Neuron (in vitro differentiated cells): ENCODE results near the gene GAGE12J.
"Not testable (repeated sequence)": the region's sequence is repeated elsewhere in the genome, so short reads cannot be mapped to it uniquely, and the experiment has no call there.

Experiments
- H2AFZ ChIP-seq: one replicate; pipeline ENCODE4 v1.6.1; 2013; ENCODE audit warnings: low read depth, mild to moderate bottlenecking, inconsistent platforms, low read length, moderate library complexity
- H3K27me3 ChIP-seq: one replicate; pipeline ENCODE4 v1.6.1; 2013; ENCODE audit warnings: low read length; ENCODE audit not compliant: insufficient read depth
- H3K36me3 ChIP-seq: one replicate; pipeline ENCODE4 v1.6.1; 2013; ENCODE audit warnings: low read length; ENCODE audit not compliant: insufficient read depth
- H3K4me1 ChIP-seq: one replicate; pipeline ENCODE4 v1.6.1; 2013; ENCODE audit warnings: low read length; ENCODE audit not compliant: insufficient read depth
- H3K4me3 ChIP-seq: 2 replicates; pipeline ENCODE4 v1.5.1; 2013; ENCODE audit warnings: mild to moderate bottlenecking, low read length, moderate library complexity
- H3K9me3 ChIP-seq: one replicate; pipeline ENCODE4 v1.6.1; 2013; ENCODE audit warnings: low read length

The GAGE12J gene, protein sequence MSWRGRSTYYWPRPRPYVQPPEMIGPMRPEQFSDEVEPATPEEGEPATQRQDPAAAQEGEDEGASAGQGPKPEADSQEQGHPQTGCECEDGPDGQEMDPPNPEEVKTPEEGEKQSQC

DNA sequence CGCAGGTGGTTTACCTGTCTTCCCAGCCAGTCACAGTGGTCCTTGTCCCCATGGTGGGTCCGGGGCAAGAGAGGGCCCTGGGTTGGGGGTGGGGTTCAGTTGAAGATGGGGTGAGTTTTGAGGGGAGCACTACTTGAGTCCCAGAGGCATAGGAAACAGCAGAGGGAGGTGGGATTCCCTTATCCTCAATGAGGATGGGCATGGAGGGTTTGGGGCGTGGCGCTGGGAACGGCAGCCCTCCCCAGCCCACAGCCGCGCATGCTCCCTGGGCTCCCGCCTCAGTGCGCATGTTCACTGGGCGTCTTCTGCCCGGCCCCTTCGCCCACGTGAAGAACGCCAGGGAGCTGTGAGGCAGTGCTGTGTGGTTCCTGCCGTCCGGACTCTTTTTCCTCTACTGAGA lies at the start of gene GAGE12J:
GAGE12J (plus strand) TSS at position 301 of the 400 bp plus-strand sequence. CDS start 1,157 bp downstream, outside the sequence.
- H3K4me1 ChIP-seq, H3K9me3 ChIP-seq: not testable (repeated sequence)

DNA sequence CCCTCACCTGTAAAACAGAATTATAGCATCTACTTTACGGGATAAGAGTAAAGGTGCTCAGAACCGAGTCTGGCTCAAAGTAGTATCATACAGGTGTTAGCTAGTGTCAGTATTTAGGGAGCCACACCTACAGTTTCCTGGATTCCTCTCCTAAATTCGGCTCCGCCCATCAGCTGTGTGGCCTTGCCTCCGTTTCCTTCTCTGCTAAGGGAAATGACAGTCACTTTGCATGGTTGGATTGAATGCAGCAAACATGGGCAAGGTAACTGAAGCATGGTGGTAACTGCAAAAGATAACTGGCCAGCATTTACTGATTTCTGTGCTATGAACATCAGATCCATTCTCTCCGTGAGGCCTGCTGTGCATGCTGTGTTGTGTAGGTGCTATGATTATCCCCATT lies 49.4 kb upstream of the GAGE12J start:
- H2AFZ ChIP-seq = no peak overlapping the region

More for the DNA sequence above, at the start of gene GAGE12J:
- H3K27me3 ChIP-seq, H3K4me3 ChIP-seq, H3K36me3 ChIP-seq, H2AFZ ChIP-seq: not testable (repeated sequence)

DNA sequence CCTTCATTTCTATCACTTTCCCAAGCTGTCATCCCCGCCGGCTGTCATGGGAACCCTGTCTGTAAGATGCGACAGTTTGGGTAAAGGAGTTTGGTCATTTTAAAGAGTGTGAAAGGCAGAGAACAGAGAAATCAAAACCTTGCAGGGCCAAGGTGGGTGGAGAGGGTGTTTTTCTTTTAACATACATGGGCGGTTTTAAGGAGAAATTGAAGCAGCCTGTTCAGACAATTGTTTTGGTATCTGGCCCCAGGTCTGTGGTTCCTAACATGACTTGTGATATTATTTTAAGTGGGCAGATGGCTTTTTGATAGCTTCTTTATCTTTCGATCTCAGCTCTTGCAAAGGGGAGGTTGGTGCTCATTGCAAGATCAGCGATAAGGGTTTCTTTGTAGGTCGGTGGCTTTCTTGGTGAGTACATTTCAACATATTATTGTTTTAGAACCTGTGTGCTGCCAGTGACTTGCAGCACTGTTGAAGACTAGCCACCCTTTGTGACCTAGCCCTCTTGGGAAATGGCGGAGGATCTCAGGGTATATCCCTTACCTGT lies 48.6 kb upstream of the GAGE12J start:
- Histone ChIP-seq H3K27me3 (no peaks in the 10 kb centered on the region), H3K4me3 (no peak overlapping the region), H2AFZ (no peak overlapping the region)

More for the DNA sequence above, 49.4 kb upstream of the GAGE12J start:
- Histone ChIP-seq H3K4me1 (peaks cover 7% of the 10 kb centered on the region), H3K9me3 (no peaks in the 10 kb centered on the region), H3K36me3 (no peaks in the 10 kb centered on the region), H3K27me3 (no peaks in the 10 kb centered on the region), H3K4me3 (no peak overlapping the region)

DNA sequence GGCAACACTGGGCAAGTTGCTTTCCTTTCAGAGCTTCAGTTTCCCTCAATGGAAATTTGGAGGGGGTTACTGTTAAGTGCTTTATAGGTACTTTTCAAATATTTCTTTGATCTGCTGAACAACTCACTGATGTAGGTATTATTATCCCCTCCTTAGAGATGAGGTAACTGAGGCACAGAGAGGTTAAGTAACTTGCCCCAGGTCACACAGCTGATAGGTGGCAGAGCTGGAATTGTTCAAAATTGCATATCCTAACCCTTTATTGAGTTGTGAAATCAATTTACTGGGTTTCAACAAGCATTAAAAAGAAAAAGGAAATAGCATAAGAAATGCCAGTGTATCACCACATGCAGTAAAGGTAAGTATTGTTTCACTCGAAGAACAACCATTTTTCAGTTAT lies 45.6 kb upstream of the GAGE12J start:
- Histone ChIP-seq H3K27me3 (no peaks in the 10 kb centered on the region), H3K36me3 (no peaks in the 10 kb centered on the region), H2AFZ (no peak overlapping the region), H3K4me1 (peaks cover 3% of the 10 kb centered on the region), H3K4me3 (no peak overlapping the region), H3K9me3 (no peaks in the 10 kb centered on the region)

More for the DNA sequence above, 48.6 kb upstream of the GAGE12J start:
- Histone ChIP-seq H3K4me1 (peaks cover 7% of the 10 kb centered on the region), H3K36me3 (no peaks in the 10 kb centered on the region), H3K9me3 (no peaks in the 10 kb centered on the region)

DNA sequence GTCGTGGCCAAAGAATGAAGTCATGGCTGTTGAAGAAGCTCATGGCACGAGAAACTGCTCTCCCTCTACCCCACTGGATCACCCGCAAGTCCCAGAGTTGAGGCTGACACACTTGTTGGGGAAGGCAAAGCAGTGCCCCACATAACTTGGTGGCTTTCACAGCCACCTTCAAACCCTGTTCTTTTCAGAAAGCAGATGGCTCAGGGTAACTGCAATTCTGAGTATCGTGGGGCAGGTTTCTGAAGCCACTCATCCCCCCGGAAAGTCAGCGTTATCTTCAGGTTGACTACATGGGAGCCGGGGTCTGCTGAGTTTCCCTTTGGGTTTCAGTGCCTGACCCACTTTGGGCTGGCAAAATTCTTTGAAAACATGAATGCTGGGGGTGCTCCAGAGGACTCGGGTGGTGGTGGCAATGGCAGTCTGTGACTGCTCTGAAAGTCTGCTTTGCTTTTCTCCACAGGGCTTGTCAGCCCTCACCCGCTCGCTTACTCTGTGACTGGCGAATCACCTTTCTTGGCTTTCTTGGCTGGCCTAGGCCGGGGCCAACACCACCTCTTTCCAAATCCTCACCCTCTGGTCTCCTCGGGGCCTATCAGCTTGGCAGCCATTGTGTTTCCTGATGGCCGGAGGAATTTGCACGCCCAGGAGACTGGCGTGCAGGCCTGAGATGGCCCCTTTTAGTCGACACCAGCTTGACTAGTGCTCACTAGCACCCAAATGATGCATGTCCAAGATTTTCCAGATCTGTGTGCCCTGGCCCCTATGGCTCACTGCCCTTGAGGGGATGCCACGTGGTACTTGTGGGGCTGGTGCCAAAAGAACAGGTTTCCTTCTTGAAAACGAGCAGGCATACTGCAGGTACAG lies 44.9 kb upstream of the GAGE12J start:
- Histone ChIP-seq H3K36me3 (no peaks in the 10 kb centered on the region), H3K9me3 (no peaks in the 10 kb centered on the region), H3K4me3 (no peak overlapping the region), H3K27me3 (no peaks in the 10 kb centered on the region), H3K4me1 (no peaks in the 10 kb centered on the region), H2AFZ (no peak overlapping the region)

DNA sequence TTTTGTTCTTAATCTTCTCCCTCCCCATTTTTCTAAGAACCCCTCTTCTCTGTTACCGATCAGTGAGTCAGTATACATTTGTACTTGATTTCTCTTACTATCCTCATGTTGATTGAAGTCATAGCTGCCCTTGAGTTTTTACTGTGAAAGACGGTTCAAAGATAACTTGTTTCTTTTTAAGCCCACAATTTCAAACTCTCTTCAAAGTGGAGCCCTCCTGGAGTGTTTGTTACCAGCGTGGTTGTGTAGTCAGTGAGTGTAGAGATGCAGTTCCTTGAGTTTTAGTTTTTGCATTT lies 44.4 kb upstream of the GAGE12J start:
- Histone ChIP-seq H3K9me3 (no peaks in the 10 kb centered on the region), H3K27me3 (no peaks in the 10 kb centered on the region), H2AFZ (no peak overlapping the region), H3K4me3 (no peak overlapping the region), H3K36me3 (no peaks in the 10 kb centered on the region), H3K4me1 (no peaks in the 10 kb centered on the region)

DNA sequence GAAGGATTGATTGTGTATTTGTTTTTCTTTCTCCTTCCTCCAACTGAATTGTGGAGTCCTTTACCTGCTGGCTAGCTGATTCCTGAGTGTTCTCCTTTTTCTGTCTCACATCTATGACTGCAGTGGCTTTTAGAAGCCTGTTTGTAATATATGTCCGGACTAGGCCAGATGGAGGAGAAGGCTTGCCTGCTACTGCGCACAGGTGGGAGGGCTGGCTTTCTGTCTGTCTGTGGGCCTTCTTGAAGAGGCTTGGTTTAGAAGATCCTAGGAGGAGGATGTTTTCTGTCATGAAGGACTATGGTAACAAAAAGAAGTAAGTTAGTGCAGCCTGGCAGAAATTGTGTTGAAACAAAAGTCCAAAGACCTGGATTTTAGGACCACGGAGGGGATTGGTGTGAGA lies 43.8 kb upstream of the GAGE12J start:
- H3K4me1 ChIP-seq = no peaks in the 10 kb centered on the region
- no peaks in the 10 kb centered on the region for H3K27me3 ChIP-seq
- H3K4me3 ChIP-seq = no peak overlapping the region
- no peak overlapping the region for H2AFZ ChIP-seq
- H3K36me3 ChIP-seq = no peaks in the 10 kb centered on the region
- H3K9me3 ChIP-seq = no peaks in the 10 kb centered on the region

DNA sequence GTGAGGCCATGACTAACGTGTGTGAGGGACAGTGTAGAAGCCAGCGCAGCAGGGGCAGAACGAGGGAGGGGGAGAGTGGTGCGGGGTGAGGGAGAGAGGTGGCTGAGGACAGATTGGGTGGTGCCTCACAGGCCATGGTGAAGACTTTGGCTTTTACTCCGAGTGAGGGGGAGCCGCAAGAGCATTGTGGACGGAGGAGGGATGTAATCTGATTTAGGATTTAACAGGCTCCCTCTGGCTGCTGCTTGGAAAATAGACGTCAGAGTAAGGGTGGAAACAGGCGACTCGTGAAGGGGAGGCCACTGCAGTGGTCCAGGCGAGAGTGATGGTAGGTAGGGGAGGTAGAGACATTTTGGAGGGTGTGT lies 39.2 kb upstream of the GAGE12J start:
- Histone ChIP-seq H3K36me3 (no peaks in the 10 kb centered on the region), H3K4me3 (no peak overlapping the region), H3K9me3 (no peaks in the 10 kb centered on the region), H2AFZ (no peak overlapping the region), H3K27me3 (no peaks in the 10 kb centered on the region), H3K4me1 (no peaks in the 10 kb centered on the region)

DNA sequence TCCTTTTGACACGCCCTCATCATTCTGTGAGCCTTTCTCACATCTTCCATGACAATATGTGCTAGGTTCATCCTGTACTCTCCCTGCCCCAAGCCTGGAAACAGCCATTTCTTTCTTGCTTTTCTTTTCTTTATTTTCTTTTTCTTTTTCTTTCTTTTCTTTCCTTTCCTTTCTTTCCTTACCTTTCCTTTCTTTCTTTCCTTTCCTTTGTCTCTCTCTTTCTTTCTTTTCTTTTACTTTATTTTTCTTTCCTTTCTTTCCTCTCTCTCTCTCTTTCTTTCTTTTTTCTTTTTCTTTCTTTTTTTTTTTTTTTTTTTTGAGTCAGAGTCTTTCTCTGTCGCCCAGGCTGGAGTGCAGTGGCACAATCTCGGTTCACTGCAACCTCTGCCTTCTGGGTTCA lies 37.6 kb upstream of the GAGE12J start:
- Histone ChIP-seq H3K4me1 (no peaks in the 10 kb centered on the region), H3K27me3 (no peaks in the 10 kb centered on the region), H2AFZ (no peak overlapping the region), H3K4me3 (no peak overlapping the region), H3K9me3 (no peaks in the 10 kb centered on the region), H3K36me3 (no peaks in the 10 kb centered on the region)

DNA sequence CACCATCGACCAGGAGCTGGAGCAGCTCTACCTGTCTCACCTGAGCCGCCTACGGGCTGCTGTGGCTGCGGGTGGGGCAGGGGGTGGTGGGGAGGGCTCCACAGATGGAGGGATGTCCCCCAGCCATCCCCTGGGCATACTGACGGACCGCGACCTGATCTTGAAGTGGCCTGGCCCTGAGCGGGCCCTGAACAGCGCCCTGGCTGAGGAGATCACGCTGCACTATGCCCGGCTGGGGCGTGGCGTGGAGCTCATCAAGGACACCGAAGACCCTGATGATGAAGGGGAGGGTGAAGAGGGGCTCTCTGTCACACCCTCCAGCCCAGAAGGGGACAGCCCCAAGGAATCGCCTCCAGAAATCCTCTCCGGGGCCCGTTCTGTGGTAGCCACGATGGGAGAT lies 35.7 kb upstream of the GAGE12J start:
- Histone ChIP-seq H2AFZ (no peak overlapping the region), H3K27me3 (no peaks in the 10 kb centered on the region), H3K4me3 (no peak overlapping the region), H3K36me3 (no peaks in the 10 kb centered on the region), H3K9me3 (no peaks in the 10 kb centered on the region), H3K4me1 (no peaks in the 10 kb centered on the region)

DNA sequence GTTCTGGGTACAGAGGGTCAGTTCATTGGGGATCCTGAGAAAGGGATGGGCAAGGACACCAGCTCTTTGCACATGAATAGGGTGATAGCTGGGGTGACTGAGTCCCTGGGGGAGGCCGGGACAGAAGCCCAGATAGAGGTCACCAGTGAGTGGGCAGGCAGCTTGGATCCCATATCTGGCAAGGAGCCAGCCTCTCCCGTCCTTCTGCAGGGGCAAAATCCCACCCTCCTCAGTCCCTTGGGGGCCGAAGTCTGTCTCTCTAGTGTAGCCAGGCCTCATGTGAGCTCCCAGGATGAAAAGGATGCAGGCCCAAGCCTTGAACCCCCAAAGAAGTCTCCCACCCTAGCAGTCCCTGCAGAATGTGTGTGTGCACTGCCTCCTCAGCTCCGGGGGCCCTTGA lies 35.3 kb upstream of the GAGE12J start:
- no peaks in the 10 kb centered on the region for H3K4me1 ChIP-seq
- no peaks in the 10 kb centered on the region for H3K27me3 ChIP-seq
- H3K4me3 ChIP-seq = no peak overlapping the region
- H2AFZ ChIP-seq = no peak overlapping the region
- no peaks in the 10 kb centered on the region for H3K9me3 ChIP-seq
- no peaks in the 10 kb centered on the region for H3K36me3 ChIP-seq

DNA sequence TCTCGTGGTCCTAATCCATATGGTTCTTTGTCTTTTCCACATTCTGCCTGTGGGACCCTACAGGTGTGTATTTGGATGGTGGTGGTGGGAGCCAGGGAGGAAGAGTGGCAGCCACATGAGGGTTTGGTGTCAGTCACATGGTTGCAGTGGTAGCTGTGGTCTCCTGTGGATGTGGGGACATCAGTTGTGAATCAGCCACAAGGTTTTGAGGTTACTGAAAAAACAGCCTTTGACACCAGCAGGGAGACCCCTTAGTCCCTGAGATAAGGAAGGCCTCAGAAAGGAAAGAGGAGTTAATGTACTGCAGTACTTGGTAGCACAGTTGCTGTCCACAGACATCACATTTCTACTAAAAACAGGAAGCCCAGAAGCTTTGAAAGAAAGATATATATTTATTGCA lies 34.2 kb upstream of the GAGE12J start:
- Histone ChIP-seq H3K36me3 (no peaks in the 10 kb centered on the region), H3K4me3 (no peak overlapping the region), H3K27me3 (no peaks in the 10 kb centered on the region), H3K4me1 (no peaks in the 10 kb centered on the region), H2AFZ (no peak overlapping the region), H3K9me3 (no peaks in the 10 kb centered on the region)

DNA sequence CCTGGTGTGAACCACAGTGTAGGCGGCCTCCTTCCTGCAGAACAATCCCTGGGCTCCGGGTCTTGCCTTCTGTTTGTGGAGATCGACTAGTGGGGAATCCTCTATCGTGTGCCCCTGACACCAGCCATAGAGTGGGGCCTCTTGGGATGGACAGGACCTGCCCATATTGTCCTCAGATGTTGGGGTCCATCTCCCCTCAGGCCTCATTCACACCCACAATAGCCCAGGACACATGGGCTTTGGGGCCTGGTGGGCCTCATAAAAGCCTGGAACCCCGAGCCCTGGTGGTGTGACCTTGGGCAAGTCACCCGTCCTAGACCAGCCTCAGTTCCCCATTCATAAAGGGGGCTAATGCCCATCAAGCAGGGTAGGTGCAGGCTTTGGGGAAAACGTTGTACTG lies 31.6 kb upstream of the GAGE12J start:
- no peak overlapping the region for H3K4me3 ChIP-seq
- H3K27me3 ChIP-seq = no peaks in the 10 kb centered on the region
- H3K9me3 ChIP-seq = no peaks in the 10 kb centered on the region
- no peaks in the 10 kb centered on the region for H3K36me3 ChIP-seq
- H3K4me1 ChIP-seq = no peaks in the 10 kb centered on the region
- no peak overlapping the region for H2AFZ ChIP-seq
